Activated T-cell treated with anti-CD3 and anti-CD28 coated beads, Interleukin-2, amount 50 U/mL, for 72 hours (primary cell): ENCODE measurements around the gene EHBP1. TPM values are rescaled to one million over a fixed set of nuclear protein-coding genes. Genes with fewer than 3 reads are reported as not detected.

Source experiments
- ATAC-seq, 2 donors: fragments of 150-1000 bp; cut with Tn5 transposase; replicated peaks in 1 of 2; 2 replicates each; pipeline ENCODE4 v1.10.0; 2021; ENCODE audit warnings: moderate library complexity in 2 of 2, mild to moderate bottlenecking in 1 of 2
- DNase-seq, 2 donors: peaks; one replicate each; pipeline ENCODE4 v3.0.0; 2021 to 2022; ENCODE audit warnings: mixed read lengths in 1 of 2
- H3K27ac Mint-ChIP-seq: one replicate; pipeline ENCODE4 v1.8.0; 2022; ENCODE audit warnings: mild to moderate bottlenecking, moderate library complexity, mixed read lengths
- H3K27me3 Mint-ChIP-seq: one replicate; pipeline ENCODE4 v1.8.0; 2022; ENCODE audit warnings: low read depth, mixed read lengths
- H3K36me3 Mint-ChIP-seq, 2 donors: one replicate each; pipeline ENCODE4 v1.8.0; 2022; ENCODE audit warnings: mixed read lengths in 2 of 2, mild to moderate bottlenecking in 1 of 2; ENCODE audit not compliant: insufficient read depth in 2 of 2
- H3K4me1 Mint-ChIP-seq: one replicate; pipeline ENCODE4 v1.8.0; 2022; ENCODE audit warnings: low read depth, mixed read lengths
- H3K4me3 Mint-ChIP-seq, 2 donors: one replicate each; pipeline ENCODE4 v1.8.0; 2022; ENCODE audit warnings: mild to moderate bottlenecking in 2 of 2, mixed read lengths in 2 of 2, moderate library complexity in 2 of 2
- H3K9me3 Mint-ChIP-seq, 2 donors: one replicate each; pipeline ENCODE4 v1.8.0; 2022; ENCODE audit warnings: mixed read lengths in 2 of 2
- total RNA-seq, 2 donors: library from RNA; stranded (reverse); gene quantifications; one replicate each; pipeline ENCODE4 v1.2.3, GENCODE V29; 2022

Gene EHBP1
- total RNA-seq, 2 donors from 2014 or later: 28.8 to 32.0 TPM

DNA sequence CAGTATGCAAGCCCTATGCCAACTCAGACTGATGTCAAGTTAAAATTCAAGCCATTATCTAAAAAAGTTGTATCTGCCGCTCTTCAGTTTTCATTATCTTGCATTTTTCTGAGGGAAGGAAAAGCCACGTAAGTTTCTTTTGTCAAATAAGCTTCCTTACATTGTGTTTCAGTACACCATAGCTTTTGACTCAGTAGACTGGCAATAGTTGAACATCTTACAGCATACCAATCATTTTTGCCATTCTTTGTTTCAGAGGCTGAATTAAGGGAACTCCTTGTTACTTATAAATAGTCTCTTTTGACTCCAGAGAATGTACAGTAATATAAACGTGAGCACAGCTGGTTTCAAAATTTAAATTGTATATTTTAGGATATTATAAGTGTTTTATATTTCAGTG lies 120.6 kb downstream of the EHBP1 start:
- no peak overlapping the region for H3K4me3 Mint-ChIP-seq
- peaks cover 6 to 20% of the 10 kb centered on the region in 2 donors for H3K36me3 Mint-ChIP-seq
- H3K27ac Mint-ChIP-seq: no peak overlapping the region
- H3K27me3 Mint-ChIP-seq: no peaks in the 10 kb centered on the region
- H3K9me3 Mint-ChIP-seq: peaks cover 0 to 3% of the 10 kb centered on the region in 2 donors
- peaks cover 7% of the 10 kb centered on the region for H3K4me1 Mint-ChIP-seq
- DNase-seq (no peak), ATAC-seq (no peak)

DNA sequence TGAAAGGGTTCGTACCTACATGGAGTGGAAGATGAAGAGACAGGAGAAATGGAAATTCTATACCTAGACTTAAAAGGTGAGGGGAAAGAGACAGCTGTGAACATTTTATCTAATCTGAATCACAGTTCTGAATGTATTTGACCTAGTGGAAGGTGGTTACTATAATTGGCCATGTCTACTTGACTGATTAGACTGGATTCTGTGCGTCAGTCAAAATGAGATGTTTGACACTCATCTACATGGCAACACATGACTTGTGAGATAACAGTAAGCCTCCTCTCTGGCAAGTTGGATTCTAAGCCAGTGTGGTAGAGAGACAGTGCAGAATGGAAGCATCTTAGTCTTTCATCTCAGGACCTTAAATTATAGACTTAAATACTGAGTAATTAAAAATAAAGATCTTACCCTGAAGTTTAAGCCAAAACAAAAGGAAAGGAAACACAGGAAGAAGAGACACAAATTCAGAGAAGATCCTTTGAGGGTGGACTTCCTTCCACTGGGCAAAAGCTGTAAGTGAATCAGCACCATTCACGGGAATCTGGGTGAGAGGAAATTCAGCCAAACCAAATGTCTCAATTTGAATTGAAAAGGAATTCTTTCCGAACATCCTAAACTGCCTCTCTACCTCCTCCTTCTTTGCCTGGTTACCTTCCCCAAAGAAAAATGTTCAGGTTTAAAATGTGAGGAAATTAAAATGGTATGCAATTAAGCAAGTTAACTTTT lies 121.6 kb downstream of the EHBP1 start:
- Mint-ChIP-seq H3K36me3 (peaks cover 8 to 25% of the 10 kb centered on the region in 2 donors), H3K27ac (no peak overlapping the region), H3K27me3 (no peaks in the 10 kb centered on the region), H3K4me3 (no peak overlapping the region), H3K9me3 (peaks cover 0 to 3% of the 10 kb centered on the region in 2 donors), H3K4me1 (peaks cover 17% of the 10 kb centered on the region)
- DNase-seq (no peak), ATAC-seq (no peak)

DNA sequence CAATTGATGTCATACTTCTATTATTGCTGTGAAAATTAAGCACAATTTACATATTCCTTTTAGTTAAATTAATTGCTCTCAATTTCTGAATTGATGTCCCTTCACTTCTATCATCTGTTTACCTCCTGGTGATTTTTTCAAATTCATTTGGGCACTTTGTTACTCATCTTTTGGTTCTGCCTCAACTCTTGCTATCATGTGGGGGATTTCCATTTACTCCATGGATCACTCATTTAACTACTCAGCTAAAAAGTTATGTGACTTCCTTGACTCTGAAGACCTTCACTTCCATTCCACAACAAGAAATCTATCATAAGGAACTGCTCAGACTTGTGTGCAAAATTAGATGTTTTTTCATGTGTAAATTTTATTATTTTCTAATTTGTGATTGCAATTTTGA lies 126.2 kb downstream of the EHBP1 start:
- Mint-ChIP-seq H3K4me1 (peaks cover 19% of the 10 kb centered on the region), H3K27ac (peak overlapping the region; percentile 6), H3K9me3 (peaks cover 0 to 3% of the 10 kb centered on the region in 2 donors), H3K4me3 (peak overlapping the region in 1 of 2 donors; percentile 20), H3K36me3 (peaks cover 8 to 31% of the 10 kb centered on the region in 2 donors), H3K27me3 (no peaks in the 10 kb centered on the region)
- DNase-seq (no peak), ATAC-seq (peak; percentile 96 to 98)

DNA sequence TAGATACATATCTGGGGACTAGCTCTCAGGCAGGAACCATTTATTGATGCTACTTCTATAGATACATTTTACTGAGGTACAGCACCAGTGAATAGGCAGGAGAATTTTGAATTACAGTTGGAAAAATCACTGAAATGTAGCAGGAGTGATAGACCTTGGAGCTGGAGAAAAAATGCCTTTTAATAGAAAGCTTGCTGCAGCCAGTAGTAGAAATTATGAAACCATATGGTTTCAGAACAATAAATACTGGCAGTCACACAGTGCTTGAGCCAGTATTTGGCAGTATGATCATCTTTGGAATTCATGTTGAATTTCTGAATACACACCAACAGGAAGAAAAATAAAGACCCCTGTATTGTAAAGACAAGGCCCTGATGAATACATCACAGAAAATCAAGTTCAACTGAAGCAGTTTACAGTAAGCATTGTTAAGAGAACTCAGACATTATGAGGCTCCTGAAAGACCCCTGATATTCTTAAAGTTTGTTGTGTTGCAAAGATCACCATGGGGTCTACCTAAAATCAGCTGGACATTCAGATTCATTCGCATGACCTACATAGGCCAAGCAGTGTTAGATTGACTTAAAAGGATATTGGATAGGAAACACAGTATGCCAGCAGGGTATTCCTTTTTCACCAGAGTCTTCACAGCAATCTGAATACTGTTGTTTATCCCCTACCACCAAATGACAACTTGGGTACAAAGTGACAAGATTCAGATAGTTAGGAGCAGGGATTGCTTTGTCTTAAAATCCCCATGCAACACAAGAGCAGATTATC lies 139.0 kb downstream of the EHBP1 start:
- H3K36me3 Mint-ChIP-seq: peaks cover 0 to 9% of the 10 kb centered on the region in 2 donors
- H3K4me3 Mint-ChIP-seq: no peak overlapping the region
- no peaks in the 10 kb centered on the region for H3K4me1 Mint-ChIP-seq
- DNase-seq: no peak
- no peak overlapping the region for H3K27ac Mint-ChIP-seq
- peaks cover 3 to 6% of the 10 kb centered on the region in 2 donors for H3K9me3 Mint-ChIP-seq
- no peaks in the 10 kb centered on the region for H3K27me3 Mint-ChIP-seq
- no peak for ATAC-seq

DNA sequence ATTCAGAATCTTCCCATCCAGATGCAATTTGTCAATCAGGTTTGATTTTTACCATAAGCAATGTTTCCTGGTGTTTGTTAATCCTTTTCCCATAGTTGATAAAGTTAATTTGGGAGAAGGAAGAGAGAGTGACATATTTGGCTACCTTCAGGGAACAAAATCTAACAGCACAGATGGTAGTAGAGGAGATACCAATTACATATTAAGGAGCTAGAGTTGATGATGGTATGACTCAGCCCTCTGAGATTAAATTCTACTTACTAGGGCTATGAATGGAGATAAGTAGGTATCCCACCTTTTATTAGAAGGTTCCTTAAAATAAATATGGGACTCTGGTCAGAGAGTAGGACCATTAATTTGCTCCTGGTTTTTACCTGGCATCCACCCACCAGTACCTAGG lies 139.7 kb downstream of the EHBP1 start:
- Mint-ChIP-seq H3K4me1 (no peaks in the 10 kb centered on the region), H3K27ac (no peak overlapping the region), H3K9me3 (peaks cover 3 to 5% of the 10 kb centered on the region in 2 donors), H3K27me3 (no peaks in the 10 kb centered on the region), H3K36me3 (peaks cover 0 to 9% of the 10 kb centered on the region in 2 donors), H3K4me3 (no peak overlapping the region)
- DNase-seq: no peak
- ATAC-seq: no peak

DNA sequence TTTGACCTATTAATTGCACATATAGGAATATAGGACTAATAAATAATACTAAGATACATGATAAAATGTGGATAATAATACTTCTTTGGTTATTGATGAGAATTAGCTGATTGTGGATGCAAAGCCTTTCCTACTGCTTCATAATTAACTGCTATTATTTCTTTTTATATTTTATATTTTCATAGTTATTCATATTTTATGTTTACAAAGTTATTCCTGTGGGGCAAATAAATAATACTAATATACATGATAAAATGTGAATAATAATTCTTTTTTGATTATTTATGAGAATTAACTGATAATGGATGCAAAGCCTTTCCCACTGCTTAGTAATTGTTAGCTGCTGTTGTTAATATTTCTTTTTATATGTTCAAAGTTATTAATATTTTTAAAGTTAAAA lies 146.7 kb downstream of the EHBP1 start:
- peaks cover 3 to 4% of the 10 kb centered on the region in 2 donors for H3K36me3 Mint-ChIP-seq
- no peak overlapping the region for H3K27ac Mint-ChIP-seq
- no peaks in the 10 kb centered on the region for H3K27me3 Mint-ChIP-seq
- ATAC-seq: no peak
- H3K4me1 Mint-ChIP-seq: no peaks in the 10 kb centered on the region
- no peaks in the 10 kb centered on the region for H3K9me3 Mint-ChIP-seq
- no peak for DNase-seq
- no peak overlapping the region for H3K4me3 Mint-ChIP-seq

DNA sequence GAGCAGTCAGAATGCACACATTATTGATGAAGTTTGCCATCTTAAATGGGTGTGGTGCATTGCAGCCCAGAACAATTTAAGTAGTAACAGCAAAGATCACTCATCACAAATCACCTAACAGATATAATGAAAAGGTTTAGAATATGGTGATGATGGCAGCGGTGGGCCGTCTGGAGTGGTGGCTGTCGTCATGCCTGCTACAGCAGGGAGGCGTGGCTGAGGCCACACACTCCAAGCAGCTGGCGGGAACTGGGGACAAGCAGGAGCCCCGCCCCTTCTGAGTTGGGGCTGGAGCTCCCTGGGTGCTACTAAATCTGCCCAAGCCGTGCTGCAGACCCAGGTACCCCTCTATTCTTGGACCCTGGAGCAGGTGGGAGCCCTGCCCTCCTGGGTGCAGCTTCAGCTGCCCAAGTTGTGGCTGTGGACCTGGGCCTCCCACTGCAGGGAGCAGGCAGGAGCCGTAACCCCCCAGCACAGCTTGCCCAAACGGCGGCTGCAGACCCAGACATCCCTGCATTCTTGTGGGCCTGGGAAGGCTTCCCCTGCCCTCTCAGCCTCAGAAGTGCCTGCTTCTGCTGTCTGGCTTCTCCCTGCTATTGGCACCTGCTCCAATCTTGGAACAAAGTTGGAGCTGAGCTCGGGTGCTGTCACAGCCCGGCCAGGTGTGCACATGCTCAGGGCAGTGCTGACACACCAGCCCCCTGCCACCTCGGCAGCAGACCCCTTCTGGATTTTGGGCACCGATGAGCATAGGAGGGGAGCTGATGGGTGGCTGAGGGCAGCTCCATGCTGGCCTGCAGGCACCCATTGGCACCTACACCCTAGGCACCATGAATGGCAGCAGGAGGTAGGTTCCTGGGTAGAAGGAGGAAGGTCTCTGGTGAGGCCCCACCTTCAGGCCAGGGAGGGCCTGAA lies 149.3 kb downstream of the EHBP1 start:
- Mint-ChIP-seq H3K36me3 (peaks cover 3 to 4% of the 10 kb centered on the region in 2 donors), H3K27ac (no peak overlapping the region), H3K4me1 (no peaks in the 10 kb centered on the region), H3K9me3 (no peaks in the 10 kb centered on the region), H3K4me3 (no peak overlapping the region), H3K27me3 (no peaks in the 10 kb centered on the region)
- DNase-seq: no peak
- peak in 1 of 2 donors; percentile 9 for ATAC-seq

DNA sequence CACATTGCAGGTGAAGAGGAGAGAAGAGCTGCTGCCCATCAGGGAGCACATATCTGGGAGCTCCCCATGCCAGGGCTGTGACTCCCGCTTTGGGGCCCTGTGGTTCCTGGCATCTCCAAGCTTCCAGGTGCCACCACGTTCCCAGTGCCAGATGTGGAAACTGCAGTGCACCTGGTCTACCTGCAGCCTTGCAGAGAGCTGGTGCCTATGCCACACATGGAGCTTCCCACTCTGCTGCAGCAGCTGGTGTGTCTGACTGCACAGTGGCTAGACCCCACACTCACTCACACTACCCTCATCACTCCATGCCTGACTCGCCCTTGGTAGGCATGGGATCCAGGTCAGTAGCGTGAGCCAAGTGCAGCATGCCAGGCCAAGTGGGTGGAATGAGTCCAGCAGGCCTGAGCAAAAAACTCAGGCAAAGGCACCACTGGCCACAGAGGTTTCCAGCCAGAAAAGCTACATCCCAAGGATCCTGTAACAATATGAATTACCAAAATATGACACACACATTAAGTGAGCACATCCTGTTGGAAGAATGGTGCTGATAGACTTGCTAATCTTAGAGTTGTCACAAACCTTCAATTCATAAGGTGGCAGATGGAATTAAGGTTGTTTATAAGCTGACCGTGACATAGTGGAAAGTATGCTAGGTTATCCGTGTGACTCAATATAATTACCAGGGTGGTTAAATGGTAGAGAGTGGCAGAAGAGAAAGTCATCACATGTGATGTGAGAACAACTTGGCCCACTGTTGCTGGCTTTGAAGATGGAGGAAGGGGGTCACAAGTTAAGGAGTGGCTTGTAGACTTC lies 150.9 kb downstream of the EHBP1 start:
- no peaks in the 10 kb centered on the region for H3K9me3 Mint-ChIP-seq
- ATAC-seq: no peak
- no peaks in the 10 kb centered on the region for H3K4me1 Mint-ChIP-seq
- H3K4me3 Mint-ChIP-seq: no peak overlapping the region
- H3K27me3 Mint-ChIP-seq: no peaks in the 10 kb centered on the region
- no peak for DNase-seq
- H3K36me3 Mint-ChIP-seq: peaks cover 3 to 4% of the 10 kb centered on the region in 2 donors
- no peak overlapping the region for H3K27ac Mint-ChIP-seq

DNA sequence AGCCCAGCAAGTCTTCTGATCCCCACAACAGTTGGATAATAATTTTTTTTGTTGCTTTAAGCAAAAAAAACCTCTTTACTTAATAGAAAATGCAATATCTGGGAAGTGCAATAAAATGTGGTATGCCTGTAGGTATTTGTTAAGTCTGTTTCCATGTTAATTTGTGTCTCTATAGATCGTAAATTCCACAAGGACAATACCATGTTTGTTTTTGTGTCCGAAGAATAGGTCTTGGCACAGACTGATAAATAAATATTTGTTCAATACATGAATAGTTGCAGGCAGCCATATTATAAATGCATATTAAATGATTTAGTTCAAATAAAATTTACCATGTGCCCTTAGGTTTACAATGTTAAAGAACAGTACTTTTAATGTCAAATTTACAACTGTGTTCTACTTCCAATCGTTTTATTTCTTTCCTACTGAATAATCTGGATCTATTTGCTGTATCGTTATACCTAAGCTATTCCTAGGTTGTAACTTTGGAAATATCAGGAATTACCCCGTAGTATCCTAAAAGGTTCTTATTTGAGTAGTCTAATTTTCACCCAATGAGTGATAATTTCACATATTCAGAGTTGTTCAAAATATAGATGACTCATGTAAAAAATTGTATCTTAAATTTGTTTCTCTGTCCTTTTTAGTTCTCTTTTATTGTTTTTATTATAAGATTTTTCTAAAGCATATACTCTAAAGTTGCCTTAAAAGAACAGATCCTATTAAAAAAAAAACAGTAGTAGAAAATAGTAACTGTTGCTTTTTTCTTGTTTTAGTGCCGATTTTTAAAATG lies 151.8 kb downstream of the EHBP1 start:
- Mint-ChIP-seq H3K4me1 (no peaks in the 10 kb centered on the region), H3K4me3 (no peak overlapping the region), H3K27ac (no peak overlapping the region), H3K27me3 (no peaks in the 10 kb centered on the region), H3K9me3 (no peaks in the 10 kb centered on the region), H3K36me3 (peaks cover 3 to 6% of the 10 kb centered on the region in 2 donors)
- DNase-seq: no peak
- no peak for ATAC-seq

DNA sequence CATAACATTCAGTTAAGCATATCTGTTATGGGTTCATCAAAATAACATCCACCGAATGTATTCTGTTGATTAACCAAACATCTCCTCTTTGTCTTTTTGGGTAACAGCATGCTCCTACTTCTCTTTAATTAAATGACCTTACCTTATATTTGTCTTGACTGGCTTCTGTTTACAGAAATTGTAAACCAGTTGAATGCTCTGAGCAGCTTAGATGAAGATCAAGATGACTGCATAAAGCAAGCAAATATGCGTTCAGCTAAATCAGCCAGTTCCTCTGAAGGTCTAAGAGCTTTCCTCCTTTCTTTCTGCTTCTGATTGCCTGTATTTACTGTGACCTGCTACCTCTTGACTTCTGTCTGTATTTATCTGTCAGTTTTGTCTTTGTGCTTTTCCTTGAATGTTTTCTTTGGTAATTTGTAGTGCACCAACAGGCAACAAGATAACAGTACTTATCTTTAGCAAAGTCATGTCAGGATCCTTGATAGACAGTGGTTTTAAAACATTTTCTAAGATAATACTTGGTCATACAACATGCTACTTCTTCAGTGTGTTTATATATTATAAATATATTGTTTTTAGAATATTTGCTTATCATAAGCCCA lies 152.8 kb downstream of the EHBP1 start:
- Mint-ChIP-seq H3K27ac (peak overlapping the region; percentile 52), H3K36me3 (peaks cover 1 to 6% of the 10 kb centered on the region in 2 donors), H3K4me3 (no peak overlapping the region), H3K9me3 (no peaks in the 10 kb centered on the region), H3K4me1 (no peaks in the 10 kb centered on the region), H3K27me3 (no peaks in the 10 kb centered on the region)
- no peak for DNase-seq
- no peak for ATAC-seq

DNA sequence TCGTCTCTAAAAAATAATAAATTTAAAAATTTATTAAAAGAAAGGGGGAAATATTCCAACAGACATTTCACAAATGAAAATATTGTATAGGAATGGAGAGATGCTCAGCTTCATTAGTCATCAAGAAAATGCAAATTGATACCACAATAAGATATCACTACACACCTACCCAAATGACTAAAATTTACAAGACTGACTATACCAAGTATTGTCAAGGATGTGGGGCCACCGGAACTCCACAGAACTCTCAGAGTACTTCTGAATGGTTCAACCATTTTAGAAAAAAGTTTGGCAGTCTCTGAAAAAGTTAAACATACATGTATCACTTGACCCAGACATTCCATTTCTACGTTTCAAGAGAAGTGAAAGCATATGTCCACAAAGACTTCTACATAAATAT lies 163.4 kb downstream of the EHBP1 start:
- peaks cover 2 to 11% of the 10 kb centered on the region in 2 donors for H3K9me3 Mint-ChIP-seq
- H3K4me1 Mint-ChIP-seq: no peaks in the 10 kb centered on the region
- H3K36me3 Mint-ChIP-seq: peaks cover 15 to 34% of the 10 kb centered on the region in 2 donors
- H3K27me3 Mint-ChIP-seq: no peaks in the 10 kb centered on the region
- peak; percentile 72 to 95 for ATAC-seq
- no peak overlapping the region for H3K4me3 Mint-ChIP-seq
- H3K27ac Mint-ChIP-seq: no peak overlapping the region
- DNase-seq: peak in 1 of 2 donors; percentile 18
